Measurements from ENCODE around the gene PDSS2.

Gene PDSS2

DNA sequence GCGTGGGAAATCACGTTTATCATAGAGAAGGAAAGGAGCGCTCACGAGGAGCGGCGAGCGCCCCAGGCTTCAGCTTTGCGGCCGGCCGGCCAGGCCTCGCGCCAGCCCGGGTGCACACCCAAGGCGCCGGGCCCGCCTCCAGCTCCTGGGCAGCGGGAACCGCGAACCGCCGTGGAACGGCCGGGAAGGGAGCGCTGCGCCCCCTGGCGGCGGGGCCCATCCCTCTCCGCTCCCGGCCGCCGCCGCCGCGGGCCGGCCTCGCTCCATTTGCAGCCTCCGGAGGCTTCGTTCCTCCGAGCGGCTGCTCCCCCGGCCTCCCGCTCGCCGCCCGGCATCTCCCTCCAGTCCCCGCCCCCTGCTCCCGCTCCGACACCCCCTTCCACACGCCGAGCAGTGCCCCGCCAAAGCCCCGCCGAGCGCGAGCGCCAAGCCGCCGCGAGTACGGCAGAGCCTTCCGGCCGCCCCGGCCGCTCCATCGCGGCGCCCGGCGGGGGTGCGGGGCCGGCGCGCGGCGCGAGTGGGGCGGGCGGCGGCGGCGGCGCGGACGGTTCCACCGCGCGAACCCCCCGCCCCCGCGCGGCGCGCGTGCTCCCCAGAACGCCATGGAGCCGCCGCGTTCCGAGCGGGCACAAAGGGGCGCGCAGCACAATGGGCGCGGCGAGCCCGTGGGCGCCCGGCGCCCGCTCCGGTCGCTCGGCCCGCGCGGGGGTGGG lies 345.0 kb downstream of the PDSS2 start:
- peak; percentile 43 for DNase-seq

DNA sequence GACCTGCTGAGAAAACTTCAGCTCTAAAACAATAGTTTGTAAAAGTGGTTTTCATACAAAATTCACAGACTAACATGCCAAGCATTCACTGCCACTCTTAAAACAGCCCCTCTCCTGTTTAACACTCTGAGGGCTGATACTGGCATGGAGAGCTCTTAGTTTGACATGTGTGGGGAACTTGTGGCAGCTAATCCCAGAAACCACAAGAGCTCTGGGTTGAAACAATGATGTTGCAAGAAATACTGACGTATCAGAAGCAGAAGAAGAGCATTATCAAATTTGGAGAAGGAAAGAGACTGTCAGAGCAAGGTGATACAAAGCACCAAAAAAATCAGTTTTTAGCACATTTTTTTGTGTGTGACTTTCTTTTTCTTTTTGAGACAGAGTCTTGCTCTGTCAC lies 349.2 kb downstream of the PDSS2 start:
- no peak for DNase-seq

DNA sequence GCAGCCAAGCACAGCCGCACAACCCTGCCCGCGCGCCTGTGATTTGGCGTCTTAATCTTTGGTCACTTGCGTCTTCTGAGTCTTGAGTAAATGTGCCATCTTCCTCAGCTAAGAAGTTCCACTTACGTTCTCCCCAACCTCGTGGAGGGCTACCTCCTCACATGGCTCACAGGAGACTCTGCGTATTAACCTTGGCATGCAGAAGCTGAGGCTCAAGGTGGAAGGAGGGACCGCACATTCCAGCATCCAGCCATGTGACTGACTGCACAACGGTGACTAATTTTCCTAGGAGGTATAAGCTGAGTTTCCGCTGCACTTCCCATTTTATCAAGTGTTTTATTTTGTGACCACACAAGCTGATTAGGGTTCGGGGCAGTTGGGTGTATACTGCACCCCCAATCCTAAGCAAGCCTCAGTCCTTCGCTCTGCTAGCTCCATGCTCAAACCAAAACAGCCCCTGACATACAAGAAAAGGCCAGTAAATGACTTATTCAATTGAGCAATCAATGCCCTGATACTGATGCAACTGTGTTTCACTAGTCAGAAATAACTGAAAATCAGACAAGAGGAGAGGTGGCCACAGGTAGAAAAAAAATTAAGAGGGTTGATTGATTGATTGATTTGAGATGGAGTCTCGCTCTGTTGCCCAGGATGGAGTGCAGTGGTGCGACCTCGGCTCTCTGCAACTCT lies 351.0 kb downstream of the PDSS2 start:
- no peak for DNase-seq

DNA sequence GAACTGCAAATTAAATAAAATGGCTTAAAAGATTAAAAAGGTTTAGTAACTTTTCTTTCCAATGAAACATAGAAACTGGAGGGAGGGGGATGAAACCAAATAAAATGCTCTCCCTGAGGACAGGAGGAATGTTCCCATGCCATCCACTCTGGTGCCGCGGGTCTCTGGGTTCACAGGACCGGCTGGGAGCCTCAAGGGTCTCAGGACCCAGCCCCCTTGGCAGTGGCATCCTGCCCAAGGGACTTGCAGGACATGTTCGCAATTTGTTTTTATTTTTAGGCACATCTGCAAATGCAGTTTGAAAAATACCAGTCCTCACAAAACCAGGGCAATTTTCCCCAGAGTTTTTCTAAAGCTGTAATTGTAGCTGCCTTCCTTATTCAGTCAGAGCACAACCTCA lies 351.6 kb downstream of the PDSS2 start:
- DNase-seq, result no peak

DNA sequence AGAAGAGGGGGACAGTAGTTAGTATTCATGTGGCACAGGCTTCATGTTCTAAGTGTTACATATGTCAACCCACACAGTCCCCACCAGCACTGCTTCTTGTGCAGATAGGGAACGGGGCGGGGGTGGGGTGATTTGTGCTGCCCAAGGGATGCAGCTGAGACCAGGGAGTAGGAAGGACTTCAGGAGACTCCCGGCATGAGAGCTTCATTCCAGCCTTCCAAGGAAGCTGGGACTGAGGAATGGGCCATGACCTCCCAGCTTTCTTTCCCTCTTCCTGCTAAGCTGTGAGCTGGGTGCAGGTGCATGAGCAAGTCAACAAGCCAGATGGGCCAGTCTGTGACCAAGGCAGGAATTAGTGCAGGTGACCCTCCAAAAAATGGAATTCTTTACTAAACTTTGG lies 353.2 kb downstream of the PDSS2 start:
- no peak for DNase-seq

DNA sequence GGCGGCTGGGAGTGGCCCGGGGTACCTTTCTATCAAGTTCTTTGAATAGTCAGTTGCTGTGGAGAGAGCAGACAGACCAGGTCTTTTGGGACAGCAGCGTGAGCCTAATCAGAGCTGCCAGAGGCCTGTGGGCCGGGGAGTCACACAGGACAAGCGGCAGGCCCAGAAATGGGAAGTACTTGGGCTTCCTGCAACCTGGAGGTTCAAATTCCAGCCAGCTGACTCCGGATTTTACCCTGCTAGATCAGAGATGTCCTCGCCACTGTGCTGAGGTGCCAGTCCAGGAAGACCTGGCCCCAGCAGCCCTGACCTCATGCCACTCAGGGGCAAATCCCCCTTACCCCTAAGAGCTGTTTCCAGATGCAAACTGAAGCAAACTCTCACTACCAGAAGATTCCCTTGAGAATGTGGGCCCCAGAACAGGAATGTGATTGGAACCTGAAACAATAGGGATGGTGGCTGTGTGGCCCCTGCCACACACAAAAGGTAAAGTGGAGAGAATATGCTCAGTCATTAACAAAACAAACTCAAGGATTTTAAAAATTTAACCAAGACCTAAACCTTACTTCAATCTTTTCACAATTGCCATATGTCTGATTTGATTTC lies 353.8 kb downstream of the PDSS2 start:
- DNase-seq, result no peak

DNA sequence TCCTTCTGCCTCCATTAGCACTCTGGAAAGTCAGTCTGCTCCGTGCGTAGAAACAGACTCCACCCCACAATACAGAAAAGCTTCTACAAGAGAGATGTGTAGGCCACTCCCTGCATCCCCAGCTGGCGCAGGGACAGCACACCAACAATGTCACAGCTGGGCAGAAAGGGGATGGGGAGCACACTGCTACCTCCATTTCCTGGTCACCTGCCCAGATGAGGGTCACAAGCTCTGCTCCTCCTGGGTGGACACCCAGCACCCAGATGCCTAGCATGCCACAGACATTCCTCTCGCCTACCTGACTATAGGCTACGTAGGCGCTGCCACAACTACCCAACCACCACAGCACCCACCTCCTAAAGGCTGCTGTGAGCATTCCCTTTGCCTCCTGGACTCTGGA lies 356.3 kb downstream of the PDSS2 start:
- DNase-seq, result no peak
